Liver (tissue), 9 donors: ENCODE measurements around the gene RBFOX1. TPM values are rescaled to one million over a fixed set of nuclear protein-coding genes. Genes with fewer than 3 reads are reported as not detected.

Experiments used
- DNase-seq: peaks from one replicate; pipeline ENCODE4 v3.0.0-alpha.2; 2017; ENCODE audit warnings: low spot score
- H3K27ac ChIP-seq, 2 donors: one replicate each; pipeline ENCODE4 v1.7.0; 2013; ENCODE audit warnings: inconsistent platforms in 2 of 2, low read length in 2 of 2, control low read depth in 1 of 2, low read depth in 1 of 2, mild to moderate bottlenecking in 1 of 2
- H3K27me3 ChIP-seq, 4 donors: one replicate each; pipeline versions ENCODE4 v1.6.1 to v1.7.0; 2013; ENCODE audit warnings: low read length in 3 of 4, inconsistent platforms in 1 of 4, mild to moderate bottlenecking in 1 of 4, moderate library complexity in 1 of 4; ENCODE audit not compliant: control insufficient read depth in 4 of 4, insufficient read depth in 4 of 4
- H3K36me3 ChIP-seq, 4 donors: one replicate each; pipeline versions ENCODE4 v1.6.1 to v1.7.0; 2013; ENCODE audit warnings: low read length in 3 of 4, mild to moderate bottlenecking in 3 of 4, low read depth in 1 of 4, moderate library complexity in 1 of 4; ENCODE audit not compliant: control insufficient read depth in 4 of 4, insufficient read depth in 3 of 4
- H3K4me1 ChIP-seq, 4 donors: one replicate each; pipeline versions ENCODE4 v1.6.1 to v1.7.0; 2013; ENCODE audit warnings: low read length in 3 of 4, mild to moderate bottlenecking in 3 of 4, moderate library complexity in 1 of 4; ENCODE audit not compliant: control insufficient read depth in 4 of 4, insufficient read depth in 4 of 4
- H3K4me3 ChIP-seq, 3 donors: one replicate each; pipeline versions ENCODE4 v1.6.1 to v1.7.0; 2013; ENCODE audit warnings: low read length in 3 of 3, control low read depth in 1 of 3, low read depth in 1 of 3, mild to moderate bottlenecking in 1 of 3
- H3K9ac ChIP-seq, 2 donors: one replicate each; pipeline ENCODE4 v1.7.0; 2013; ENCODE audit warnings: low read length in 2 of 2, mild to moderate bottlenecking in 2 of 2, moderate library complexity in 2 of 2, control low read depth in 1 of 2, low read depth in 1 of 2
- H3K9me3 ChIP-seq, 4 donors: one replicate each; pipeline versions ENCODE4 v1.6.1 to v1.7.0; 2013; ENCODE audit warnings: low read length in 3 of 4; ENCODE audit not compliant: control insufficient read depth in 4 of 4
- ATF3 ChIP-seq: IDR thresholded peaks from 2 replicates; pipeline ENCODE4 v1.6.1; 2016; ENCODE audit warnings: antibody characterized with exemption
- CTCF ChIP-seq: fragments of 150-350 bp; IDR thresholded peaks from 2 replicates; pipeline ENCODE4 v1.5.1; 2017; ENCODE audit warnings: improper control_type of control experiment, low read depth, low read length; ENCODE audit not compliant: missing input control
- EGR1 ChIP-seq, 2 donors: IDR thresholded peaks; 2 replicates each; pipeline ENCODE4 v1.6.1; 2016 to 2018; ENCODE audit warnings: antibody characterized with exemption in 2 of 2, low read depth in 2 of 2
- FOXA1 ChIP-seq: IDR thresholded peaks from 2 replicates; pipeline ENCODE4 v1.6.1; 2016; ENCODE audit warnings: antibody characterized with exemption
- FOXA2 ChIP-seq: IDR thresholded peaks from 2 replicates; pipeline ENCODE4 v1.6.1; 2016; ENCODE audit warnings: antibody characterized with exemption
- GABPA ChIP-seq, 2 donors: IDR thresholded peaks in 1 of 2; conservative IDR thresholded peaks in 1 of 2; 2 replicates each; pipeline ENCODE4 v1.6.1; 2016; ENCODE audit warnings: antibody characterized with exemption in 2 of 2, mild to moderate bottlenecking in 1 of 2, moderate library complexity in 1 of 2
- HNF4A ChIP-seq, 2 donors: conservative IDR thresholded peaks; 2 replicates each; pipeline ENCODE4 v1.6.1; 2016; ENCODE audit warnings: antibody characterized with exemption in 2 of 2, mild to moderate bottlenecking in 2 of 2
- HNF4G ChIP-seq: IDR thresholded peaks from 2 replicates; pipeline ENCODE4 v1.6.1; 2016; ENCODE audit warnings: antibody characterized with exemption
- JUND ChIP-seq, 2 donors: IDR thresholded peaks; 2 replicates each; pipeline ENCODE4 v1.6.1; 2016; ENCODE audit warnings: antibody characterized with exemption in 2 of 2
- MAX ChIP-seq: IDR thresholded peaks from 2 replicates; pipeline ENCODE4 v1.6.1; 2016; ENCODE audit warnings: antibody characterized with exemption
- NR2F2 ChIP-seq: IDR thresholded peaks from 2 replicates; pipeline ENCODE4 v1.6.1; 2016; ENCODE audit warnings: antibody characterized with exemption
- RAD21 ChIP-seq, 2 donors: IDR thresholded peaks; 2 replicates each; pipeline ENCODE4 v1.6.1; 2016; ENCODE audit warnings: antibody characterized with exemption in 2 of 2, mild to moderate bottlenecking in 2 of 2
- REST ChIP-seq: IDR thresholded peaks from 2 replicates; pipeline ENCODE4 v1.6.1; 2016; ENCODE audit warnings: antibody characterized with exemption, mild to moderate bottlenecking
- RXRA ChIP-seq, 2 donors: IDR thresholded peaks; 2 replicates each; pipeline ENCODE4 v1.6.1; 2017 to 2018; ENCODE audit warnings: antibody characterized with exemption in 2 of 2, mild to moderate bottlenecking in 1 of 2
- SP1 ChIP-seq: IDR thresholded peaks from 2 replicates; pipeline ENCODE4 v1.6.1; 2018; ENCODE audit warnings: antibody characterized with exemption, mild to moderate bottlenecking
- TAF1 ChIP-seq: conservative IDR thresholded peaks from 2 replicates; pipeline ENCODE4 v1.6.1; 2016; ENCODE audit warnings: antibody characterized with exemption, mild to moderate bottlenecking
- YY1 ChIP-seq: IDR thresholded peaks from 2 replicates; pipeline ENCODE4 v1.6.1; 2016; ENCODE audit warnings: antibody characterized with exemption, mild to moderate bottlenecking
- ZBTB33 ChIP-seq: IDR thresholded peaks from 2 replicates; pipeline ENCODE4 v1.6.1; 2016; ENCODE audit warnings: antibody characterized with exemption
- WGBS: extraction: QIAGEN DNeasy Blood & Tissue Kit; methylation state at CpG from one replicate; pipeline ENCODE4 v1.1.7; 2013; 5-methylcytosine and 5-hydroxymethylcytosine counted together
- polyA plus RNA-seq, 2 donors: library from polyadenylated mRNA; stranded (reverse) in 1 of 2; unstranded in 1 of 2; fragments of 200-250 nt in 1 of 2; fragments of >200 nt in 1 of 2; fragmentation: Nextera tagmentation in 1 of 2; extraction: Ambion mirVana in 1 of 2; gene quantifications; one replicate each; pipeline versions ENCODE4 v1.2.1 to v1.2.3, GENCODE V29; 2013 to 2015
- total RNA-seq, 2 donors: library from RNA; depleted of rRNA; stranded (reverse); fragments of >200 nt; gene quantifications; one replicate each; pipeline ENCODE4 v1.2.3, GENCODE V29; 2014
- donor health status: healthy.
- donor health status: healthy.
- donor health status: healthy.
- donor health status: healthy.
- donor health status: healthy.

RBFOX1 gene
- total and polyA plus RNA-seq, 4 donors = not detected

GRCh38 chr16:7439518-7439917, 106.9 kb downstream of the RBFOX1 start (continued):
- TF ChIP-seq CTCF = no peak
- TF ChIP-seq EGR1 (IDR thresholded peaks at IDR 0.05; ENCODE audit: low read depth in 2 of 2) = no peak

- H3K9me3 ChIP-seq = no peaks in the 10 kb centered on the region
- no peak for TF ChIP-seq FOXA2
- no peak for TF ChIP-seq EGR1 (IDR thresholded peaks at IDR 0.05; ENCODE audit: low read depth in 2 of 2)
- TF ChIP-seq MAX = no peak
- TF ChIP-seq HNF4G = no peak
- TF ChIP-seq YY1 = no peak
- TF ChIP-seq HNF4A (conservative IDR thresholded peaks at IDR 0.05) = no peak
- TF ChIP-seq TAF1 = no peak
- no peak for TF ChIP-seq RXRA (IDR thresholded peaks at IDR 0.05)
- TF ChIP-seq REST = no peak
- no peak for TF ChIP-seq ATF3
- no peak for TF ChIP-seq SP1
- TF ChIP-seq ZBTB33 = no peak
- TF ChIP-seq NR2F2 = no peak
- TF ChIP-seq GABPA (IDR thresholded peaks at IDR 0.05 in 1 of 2, conservative IDR thresholded peaks at IDR 0.05 in 1 of 2) = no peak
- no peak for TF ChIP-seq FOXA1
- no peak for TF ChIP-seq JUND (IDR thresholded peaks at IDR 0.05)
- TF ChIP-seq RAD21 (IDR thresholded peaks at IDR 0.05) = no peak
- no peaks in the 10 kb centered on the region for H3K36me3 ChIP-seq
- H3K4me3 ChIP-seq = no peak overlapping the region
- no peak for DNase-seq
- no peak overlapping the region for H3K27ac ChIP-seq
- WGBS = 56% methylated on average over 6 of the region's 6 CpGs
- H3K9ac ChIP-seq = no peak overlapping the region
- H3K4me1 ChIP-seq = no peaks in the 10 kb centered on the region
- peaks cover 0 to 3% (median under 1%) of the 10 kb centered on the region in 4 donors for H3K27me3 ChIP-seq
Measured at GRCh38 chr16:7440886-7441400, 108.3 kb downstream of the RBFOX1 start.
